Measurements from ENCODE around the gene STAG3. TPM values are rescaled to one million over a fixed set of nuclear protein-coding genes. Genes with fewer than 3 reads are reported as not detected.

Gene STAG3
- total RNA-seq, 1 experiment from 2014 or later, result 3.1 TPM

- Histone ChIP-seq H3K79me1 (ENCODE audit: insufficient read depth, low read depth, low read length, poor library complexity, severe bottlenecking) (peaks cover 2% of the 10 kb centered on the region), H3K9me3 (ENCODE audit: control insufficient read depth, low read depth, low read length) (no peaks in the 10 kb centered on the region), H3K14ac (ENCODE audit: insufficient read depth, low read length) (no peak overlapping the region), H3K56ac (ENCODE audit: insufficient read length, low read depth, low read length) (no peak overlapping the region), H3K23ac (ENCODE audit: insufficient read length, low read depth, low read length) (no peak overlapping the region), H3K79me2 (ENCODE audit: insufficient read depth, low read length) (no peaks in the 10 kb centered on the region), H2BK12ac (ENCODE audit: insufficient read length, low read depth, low read length) (no peak overlapping the region), H3K9ac (ENCODE audit: extremely low read depth, insufficient read length, low read length) (no peak overlapping the region), H2AK5ac (ENCODE audit: insufficient read length, low read length) (no peak overlapping the region), H2BK120ac (ENCODE audit: low read depth, low read length, poor library complexity, severe bottlenecking) (no peak overlapping the region), H3K4ac (ENCODE audit: low read depth, low read length) (no peak overlapping the region), H3T11ph (ENCODE audit: low read length) (no peak overlapping the region), H4K20me1 (ENCODE audit: control insufficient read depth, insufficient read depth, insufficient read length) (no peaks in the 10 kb centered on the region), H3K27me3 (ENCODE audit: insufficient read depth, low read length) (no peaks in the 10 kb centered on the region), H3K18ac (ENCODE audit: insufficient read length, low read depth, low read length) (no peak overlapping the region), H3K23me2 (ENCODE audit: insufficient read length, low read depth, low read length, poor library complexity, severe bottlenecking) (peaks cover 14% of the 10 kb centered on the region), H4K91ac (ENCODE audit: insufficient read length, low read depth, low read length) (no peak overlapping the region), H2AFZ (ENCODE audit: low read length) (no peak overlapping the region), H3K27ac (ENCODE audit: insufficient read length, low read depth, low read length) (no peak overlapping the region), H2BK20ac (ENCODE audit: low read depth, low read length, poor library complexity, severe bottlenecking) (no peak overlapping the region), H4K8ac (replicated peaks; ENCODE audit: insufficient read length, low read depth, low read length) (no peak overlapping the region), H2BK5ac (ENCODE audit: insufficient read length, low read length) (no peak overlapping the region), H2BK15ac (ENCODE audit: low read depth, low read length) (no peak overlapping the region), H3K4me2 (ENCODE audit: insufficient read depth, insufficient read length, low read length) (no peak overlapping the region), H4K5ac (ENCODE audit: insufficient read length, low read depth, low read length) (no peak overlapping the region), H3K4me1 (ENCODE audit: insufficient read depth, low read length) (no peaks in the 10 kb centered on the region; the same call in 1 of the 2 replicates)
- H3K27me3 Mint-ChIP-seq (ENCODE audit: low read depth), result no peaks in the 10 kb centered on the region; the same call in 1 of the 2 replicates
- DNase-seq, result no peak
- peaks cover 26 to 66% (median 63%) of the 10 kb centered on the region in 3 experiments for H3K36me3 Mint-ChIP-seq (ENCODE audit: insufficient read depth in 1 of 3, low read depth in 3 of 3)
- no CpG with 5 or more reads among the region's 16 CpGs for WGBS (ENCODE audit: extremely low coverage, insufficient read length, low lambda C conversion rate)
- no peak overlapping the region; a peak in 1 of 5 replicates for H3K4me3 Mint-ChIP-seq
- no peaks in the 10 kb centered on the region for H3K9me3 Mint-ChIP-seq
- H3K4me1 Mint-ChIP-seq, result peaks cover 23 to 33% of the 10 kb centered on the region in 2 experiments
- TF ChIP-seq CTCF (conservative IDR thresholded peaks at IDR 0.05), result no peak
- H3K27ac Mint-ChIP-seq, result peak overlapping the region in 2 of 3 experiments; percentile 76 to 85; a peak in 4 of 7 replicates
These were observed 23.8 kb upstream of the STAG3 start for GRCh38 chr7:100153708-100154535.

All from H9 (cell line).